GM18520 (cell line): Measurements from ENCODE around the gene WIPF3.
"Not testable (repeated sequence)": the region's sequence is repeated elsewhere in the genome, so short reads cannot be mapped to it uniquely, and the experiment has no call there.

Experiments used
- ATAC-seq: cut with Tn5 transposase; IDR thresholded peaks from one replicate; pipeline ENCODE4 v1.9.1; 2021; ENCODE audit not compliant: unreplicated experiment

The WIPF3 gene

DNA sequence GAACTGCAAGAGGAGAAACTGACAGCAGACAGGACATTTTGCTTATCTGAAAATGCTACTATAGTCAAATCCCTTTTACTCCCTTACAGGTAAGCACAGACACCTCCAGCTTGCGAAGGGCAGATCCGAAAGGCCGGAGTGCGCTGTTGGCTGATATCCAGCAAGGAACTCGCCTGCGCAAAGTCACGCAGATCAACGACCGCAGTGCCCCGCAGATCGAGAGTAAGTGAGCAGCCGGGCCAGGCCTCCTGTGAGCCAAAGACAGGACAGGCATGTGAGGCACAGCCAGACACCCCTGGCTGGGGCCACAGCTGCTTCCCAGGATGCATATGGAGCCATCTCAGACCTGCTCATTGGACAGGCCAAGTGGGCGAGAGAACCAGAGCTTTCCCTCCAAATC is 69.4 kb downstream of the WIPF3 start:
- no peak for ATAC-seq

DNA sequence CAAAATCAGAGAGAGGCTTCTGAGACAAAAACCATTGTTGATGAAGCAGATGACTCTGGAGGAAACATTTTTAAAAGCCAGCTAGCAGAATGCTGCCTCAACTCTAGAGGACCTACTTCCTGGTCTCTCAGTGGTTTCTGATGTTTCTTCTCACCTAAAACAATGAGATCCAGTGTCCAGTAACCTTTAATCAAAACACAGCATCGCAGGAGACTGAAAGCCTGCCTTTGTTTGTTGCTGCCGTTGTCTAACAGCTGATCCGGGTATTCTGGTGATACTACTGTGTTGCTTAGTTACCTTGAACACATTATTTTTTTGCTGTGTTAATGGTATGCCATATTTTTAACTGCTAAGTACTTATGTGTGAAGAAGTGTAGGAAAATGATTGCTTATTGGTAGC is 70.9 kb downstream of the WIPF3 start:
- no peak for ATAC-seq

- ATAC-seq, result no peak
Measured at GRCh38 chr7:29878081-29878688, 71.9 kb downstream of the WIPF3 start.

GRCh38 chr7:29879609-29880008 is 73.3 kb downstream of the WIPF3 start:
- ATAC-seq, result no peak

DNA sequence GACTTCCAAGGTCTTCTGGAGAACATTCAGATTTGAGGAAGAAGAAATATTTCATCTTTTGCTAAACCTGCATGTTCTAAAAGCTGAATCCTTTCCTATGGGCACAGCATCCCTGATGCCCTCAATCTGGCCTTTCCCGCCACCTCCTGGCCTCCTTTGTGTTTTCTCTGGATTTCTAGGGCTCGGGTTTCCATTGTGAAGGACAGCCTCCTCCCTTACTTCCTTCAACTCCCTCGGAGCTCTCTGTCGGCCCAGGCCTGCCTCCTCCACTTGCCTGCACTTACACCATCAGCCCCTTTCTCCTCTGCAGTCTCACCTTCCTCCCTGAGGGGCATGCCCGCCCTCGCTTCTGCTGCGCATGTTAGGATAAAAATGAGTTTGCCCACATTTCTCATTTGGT is 75.4 kb downstream of the WIPF3 start:
- ATAC-seq, result no peak

GRCh38 chr7:29882481-29882880 is 76.2 kb downstream of the WIPF3 start:
- no peak for ATAC-seq

DNA sequence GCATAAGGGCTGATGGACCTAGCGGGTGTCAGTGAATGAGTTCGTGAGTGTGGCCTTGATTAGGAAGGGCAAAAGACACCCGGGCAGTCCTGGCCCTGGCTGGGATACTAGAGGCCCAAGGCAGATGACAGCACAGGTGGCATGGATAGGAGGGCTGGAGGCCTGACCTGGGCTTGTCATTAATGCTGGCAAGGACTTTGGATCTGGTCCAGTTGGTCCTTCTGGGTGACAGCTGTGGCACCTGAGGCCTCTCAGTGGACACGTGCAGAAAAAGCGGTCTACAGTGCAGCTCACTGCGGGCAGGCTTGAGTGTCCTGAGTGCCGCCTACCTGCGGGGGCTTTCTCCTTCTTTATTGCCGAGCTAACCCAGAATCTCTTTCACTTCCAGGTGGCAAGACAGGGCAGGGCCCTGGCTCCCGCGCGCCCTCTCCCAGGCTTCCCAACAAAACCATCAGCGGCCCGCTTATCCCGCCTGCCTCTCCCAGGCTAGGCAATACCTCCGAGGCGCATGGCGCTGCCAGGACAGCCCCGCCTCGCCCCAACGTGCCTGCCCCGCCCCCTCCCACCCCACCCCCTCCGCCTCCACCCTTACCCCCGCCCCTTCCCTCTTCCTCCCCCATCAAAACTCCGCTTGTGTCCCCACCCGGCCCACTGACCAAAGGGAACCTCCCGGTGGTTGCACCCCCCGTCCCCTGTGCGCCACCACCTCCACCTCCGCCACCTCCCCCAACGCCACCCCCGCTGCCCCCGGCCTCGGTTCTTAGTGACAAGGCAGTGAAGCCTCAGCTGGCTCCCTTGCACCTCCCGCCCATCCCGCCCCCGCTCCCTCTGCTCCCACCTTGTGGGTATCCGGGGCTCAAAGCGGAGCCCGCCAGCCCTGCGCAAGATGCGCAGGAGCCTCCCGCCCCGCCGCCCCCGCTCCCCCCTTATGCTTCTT is 77.4 kb downstream of the WIPF3 start:
- ATAC-seq, result no peak

- no peak for ATAC-seq
Measured at GRCh38 chr7:29884399-29885272, 78.3 kb downstream of the WIPF3 start.

DNA sequence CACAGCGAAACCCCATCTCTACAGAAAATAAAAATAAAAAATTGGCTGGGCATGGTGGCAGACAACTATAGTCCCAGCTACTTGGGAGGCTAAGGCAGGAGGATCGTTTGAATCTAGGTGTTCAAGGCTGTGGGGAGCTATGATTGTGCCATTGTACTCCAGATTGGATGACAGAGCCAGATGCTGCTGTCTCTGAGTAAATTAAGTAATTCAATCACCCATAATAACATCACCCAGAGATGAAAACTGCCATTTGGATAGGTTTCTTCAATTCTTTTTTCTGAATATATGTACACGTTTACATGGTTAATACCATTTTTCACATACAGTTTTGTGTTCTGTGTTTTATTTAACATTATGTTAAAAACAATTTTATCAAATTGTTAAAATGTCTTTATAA is 79.3 kb downstream of the WIPF3 start:
- no peak for ATAC-seq

- ATAC-seq, result no peak
Measured at GRCh38 chr7:29886827-29887226, 80.5 kb downstream of the WIPF3 start.

DNA sequence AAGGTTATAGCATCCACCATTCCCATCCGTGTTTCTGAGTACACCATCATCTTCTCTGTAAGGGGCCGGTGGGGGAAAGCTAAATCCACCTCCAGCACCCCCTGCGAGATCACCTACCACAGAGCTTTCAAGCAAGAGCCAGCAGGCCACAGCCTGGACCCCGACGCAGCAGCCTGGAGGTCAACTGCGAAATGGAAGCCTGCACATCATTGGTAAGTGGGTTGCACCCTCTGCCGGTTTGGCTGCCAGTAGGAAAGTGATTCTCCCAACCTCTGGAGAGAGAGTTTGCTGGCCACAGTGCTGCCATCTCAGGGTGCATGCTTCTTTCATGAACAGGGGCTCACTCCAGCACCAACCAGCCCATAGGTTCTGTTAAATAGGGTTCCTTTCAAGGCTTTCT is 81.7 kb downstream of the WIPF3 start:
- ATAC-seq, result no peak

DNA sequence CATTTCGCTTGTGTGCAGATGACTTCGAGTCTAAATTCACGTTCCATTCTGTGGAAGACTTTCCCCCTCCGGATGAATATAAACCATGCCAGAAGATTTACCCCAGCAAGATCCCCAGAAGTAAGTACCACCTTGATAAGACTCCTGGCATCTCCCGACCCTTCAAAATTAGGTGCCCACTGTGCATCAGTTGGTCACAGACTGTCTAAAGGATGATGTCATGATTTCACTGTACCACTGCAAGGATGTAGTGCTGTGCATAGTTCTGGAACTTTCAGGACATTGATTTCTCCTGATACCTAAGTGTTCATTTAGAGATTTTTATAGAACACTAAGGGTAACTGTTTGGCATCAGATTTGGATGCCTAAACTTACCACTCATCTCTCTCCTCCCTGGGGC is 83.0 kb downstream of the WIPF3 start:
- ATAC-seq, result no peak

DNA sequence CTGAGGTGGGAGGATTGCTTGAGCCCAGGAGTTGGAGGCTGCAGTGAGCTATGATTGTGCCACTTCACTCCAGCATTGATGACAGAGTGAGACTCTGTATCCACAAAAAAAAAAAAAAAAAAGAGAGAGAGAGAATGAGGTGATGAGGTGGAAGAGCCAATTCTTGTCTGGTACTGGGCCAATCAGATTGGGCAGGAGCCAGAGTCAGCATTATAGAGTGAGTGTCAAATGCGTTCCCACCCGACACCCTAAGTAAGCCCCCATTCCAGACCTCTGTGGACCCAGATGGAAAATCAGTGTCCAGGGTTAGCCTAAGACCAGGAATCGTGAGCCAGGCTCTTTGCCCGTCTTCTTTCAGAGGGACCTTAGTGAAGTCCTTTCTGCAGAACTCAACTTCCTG is 83.9 kb downstream of the WIPF3 start:
- no peak for ATAC-seq

DNA sequence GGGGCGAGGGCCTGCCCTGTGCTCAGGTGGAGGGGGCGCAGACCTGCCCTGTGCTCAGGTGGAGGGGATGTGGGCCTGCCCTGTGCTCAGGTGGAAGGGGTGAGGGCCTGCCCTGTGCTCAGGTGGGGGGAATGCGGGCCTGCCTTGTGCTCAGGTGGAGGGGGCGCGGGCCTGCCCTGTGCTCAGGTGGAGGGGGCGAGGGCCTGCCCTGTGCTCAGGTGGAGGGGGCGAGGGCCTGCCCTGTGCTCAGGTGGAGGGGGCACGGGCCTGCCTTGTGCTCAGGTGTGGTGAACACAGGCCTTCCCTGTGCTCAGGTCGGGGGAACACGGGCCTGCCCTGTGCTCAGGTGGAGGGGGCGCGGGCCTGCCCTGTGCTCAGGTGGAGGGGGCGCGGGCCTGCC is 84.5 kb downstream of the WIPF3 start:
- ATAC-seq, result not testable (repeated sequence)

DNA sequence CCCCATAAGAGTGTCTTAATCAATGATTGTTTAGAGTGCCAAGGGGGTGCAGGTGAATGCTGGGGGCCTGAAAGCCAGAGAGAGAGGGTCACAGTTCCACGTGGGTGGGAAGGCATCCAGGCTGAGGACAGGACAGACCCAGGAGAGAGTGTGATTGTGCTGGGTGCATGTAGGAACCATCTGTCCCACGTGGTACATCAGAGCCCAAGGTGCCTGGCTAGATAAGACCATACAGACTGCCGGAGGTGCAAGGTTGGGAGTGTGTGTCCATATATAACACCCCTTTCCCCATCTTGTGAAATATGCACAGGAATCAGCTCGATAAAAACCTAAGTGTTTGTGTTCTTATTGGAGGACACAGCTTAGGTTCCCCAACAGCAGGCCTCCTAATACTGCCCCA is 85.5 kb downstream of the WIPF3 start:
- ATAC-seq, result no peak

- no peak for ATAC-seq
Measured at GRCh38 chr7:29892231-29892630, 85.9 kb downstream of the WIPF3 start.

- ATAC-seq, result no peak
Measured at GRCh38 chr7:29893351-29893965, 87.2 kb downstream of the WIPF3 start.

- ATAC-seq, result no peak
Measured at GRCh38 chr7:29894256-29894655, 87.9 kb downstream of the WIPF3 start.

GRCh38 chr7:29895559-29895958 is 89.3 kb downstream of the WIPF3 start:
- no peak for ATAC-seq

- ATAC-seq, result no peak
Measured at GRCh38 chr7:29896685-29897411, 90.5 kb downstream of the WIPF3 start.
